ENCODE data around the gene CD109.

Gene CD109

GRCh38 chr6:73695619-73696421 is at the start of gene CD109:
Gene CD109 (plus strand): TSS chr6:73696203. CDS start chr6:73696216, 13 bp downstream.
- H3K9me3 Mint-ChIP-seq = peaks cover 8% of the 10 kb centered on the region
- H3K36me3 Mint-ChIP-seq (ENCODE audit: low read depth) = peaks cover 30% of the 10 kb centered on the region
- peaks cover 44% of the 10 kb centered on the region for H3K4me1 Mint-ChIP-seq (ENCODE audit: low read depth)
- peak within 1 kb of the TSS; percentile 98 for H3K27ac Mint-ChIP-seq
- H3K4me3 Mint-ChIP-seq = peak within 1 kb of the TSS; percentile 85
- peaks cover 2% of the 10 kb centered on the region for H3K27me3 Mint-ChIP-seq (ENCODE audit: low read depth)
- DNase-seq (ENCODE audit: low spot score) = peak; percentile 83

- Mint-ChIP-seq H3K9me3 (no peaks in the 10 kb centered on the region), H3K27me3 (ENCODE audit: low read depth) (no peaks in the 10 kb centered on the region), H3K4me3 (no peak overlapping the region), H3K36me3 (ENCODE audit: low read depth) (peaks cover 11% of the 10 kb centered on the region), H3K4me1 (ENCODE audit: low read depth) (peaks cover 20% of the 10 kb centered on the region), H3K27ac (no peak overlapping the region)
- DNase-seq (ENCODE audit: low spot score) = no peak
These were observed 47.8 kb upstream of the CD109 start for GRCh38 chr6:73648166-73648565.

GRCh38 chr6:73649783-73650182 is 46.2 kb upstream of the CD109 start:
- peaks cover 11% of the 10 kb centered on the region for H3K36me3 Mint-ChIP-seq (ENCODE audit: low read depth)
- H3K4me1 Mint-ChIP-seq (ENCODE audit: low read depth) = peaks cover 21% of the 10 kb centered on the region

GRCh38 chr6:73652637-73653570 is 43.1 kb upstream of the CD109 start:
- H3K27ac Mint-ChIP-seq = peak overlapping the region; percentile 95
- peaks cover 26% of the 10 kb centered on the region for H3K4me1 Mint-ChIP-seq (ENCODE audit: low read depth)
- H3K9me3 Mint-ChIP-seq = no peaks in the 10 kb centered on the region
- DNase-seq (ENCODE audit: low spot score) = peak; percentile 69
- peak overlapping the region; percentile 92 for H3K4me3 Mint-ChIP-seq
- H3K36me3 Mint-ChIP-seq (ENCODE audit: low read depth) = peaks cover 9% of the 10 kb centered on the region
- H3K27me3 Mint-ChIP-seq (ENCODE audit: low read depth) = no peaks in the 10 kb centered on the region

More at GRCh38 chr6:73649783-73650182, 46.2 kb upstream of the CD109 start:
- no peak for DNase-seq (ENCODE audit: low spot score)
- H3K27ac Mint-ChIP-seq = no peak overlapping the region
- H3K27me3 Mint-ChIP-seq (ENCODE audit: low read depth) = no peaks in the 10 kb centered on the region
- H3K4me3 Mint-ChIP-seq = no peak overlapping the region
- H3K9me3 Mint-ChIP-seq = no peaks in the 10 kb centered on the region

- no peaks in the 10 kb centered on the region for H3K27me3 Mint-ChIP-seq (ENCODE audit: low read depth)
- H3K36me3 Mint-ChIP-seq (ENCODE audit: low read depth) = peaks cover 7% of the 10 kb centered on the region
- peak within 1 kb of the TSS; percentile 96 for H3K27ac Mint-ChIP-seq
- peak within 1 kb of the TSS; percentile 98 for H3K4me3 Mint-ChIP-seq
- peak; percentile 86 for DNase-seq (ENCODE audit: low spot score)
- no peaks in the 10 kb centered on the region for H3K9me3 Mint-ChIP-seq
- H3K4me1 Mint-ChIP-seq (ENCODE audit: low read depth) = peaks cover 28% of the 10 kb centered on the region
These were observed 42.2 kb upstream of the CD109 start, which contains the start of gene SLC17A5 for GRCh38 chr6:73653571-73654424. Gene SLC17A5 (minus strand): TSS chr6:73653992. CDS start chr6:73653886, 106 bp downstream.

GRCh38 chr6:73655341-73655917 is 40.6 kb upstream of the CD109 start:
- Mint-ChIP-seq H3K27me3 (ENCODE audit: low read depth) (no peaks in the 10 kb centered on the region), H3K4me3 (peak overlapping the region; percentile 98), H3K9me3 (no peaks in the 10 kb centered on the region), H3K36me3 (ENCODE audit: low read depth) (peaks cover 3% of the 10 kb centered on the region), H3K4me1 (ENCODE audit: low read depth) (peaks cover 28% of the 10 kb centered on the region), H3K27ac (peak overlapping the region; percentile 41)
- DNase-seq (ENCODE audit: low spot score) = no peak

GRCh38 chr6:73656531-73657145 is 39.4 kb upstream of the CD109 start:
- Mint-ChIP-seq H3K27me3 (ENCODE audit: low read depth) (no peaks in the 10 kb centered on the region), H3K36me3 (ENCODE audit: low read depth) (no peaks in the 10 kb centered on the region), H3K9me3 (no peaks in the 10 kb centered on the region), H3K4me3 (no peak overlapping the region), H3K27ac (no peak overlapping the region), H3K4me1 (ENCODE audit: low read depth) (peaks cover 25% of the 10 kb centered on the region)
- DNase-seq (ENCODE audit: low spot score) = no peak

GRCh38 chr6:73657201-73657600 is 38.8 kb upstream of the CD109 start:
- Mint-ChIP-seq H3K4me1 (ENCODE audit: low read depth) (peaks cover 22% of the 10 kb centered on the region), H3K27me3 (ENCODE audit: low read depth) (no peaks in the 10 kb centered on the region), H3K36me3 (ENCODE audit: low read depth) (no peaks in the 10 kb centered on the region), H3K4me3 (no peak overlapping the region), H3K27ac (no peak overlapping the region), H3K9me3 (no peaks in the 10 kb centered on the region)
- no peak for DNase-seq (ENCODE audit: low spot score)

- DNase-seq (ENCODE audit: low spot score) = no peak
- Mint-ChIP-seq H3K27me3 (ENCODE audit: low read depth) (peaks cover 3% of the 10 kb centered on the region), H3K27ac (no peak overlapping the region), H3K4me1 (ENCODE audit: low read depth) (peaks cover 25% of the 10 kb centered on the region), H3K36me3 (ENCODE audit: low read depth) (no peaks in the 10 kb centered on the region), H3K9me3 (no peaks in the 10 kb centered on the region), H3K4me3 (no peak overlapping the region)
These were observed 31.3 kb upstream of the CD109 start for GRCh38 chr6:73664701-73665100.

- no peak for DNase-seq (ENCODE audit: low spot score)
These were observed 30.2 kb upstream of the CD109 start for GRCh38 chr6:73665686-73666319.

GRCh38 chr6:73666393-73666792 is 29.6 kb upstream of the CD109 start:
- DNase-seq (ENCODE audit: low spot score) = no peak
- Mint-ChIP-seq H3K4me3 (no peak overlapping the region), H3K27me3 (ENCODE audit: low read depth) (peaks cover 10% of the 10 kb centered on the region), H3K4me1 (ENCODE audit: low read depth) (peaks cover 27% of the 10 kb centered on the region), H3K9me3 (no peaks in the 10 kb centered on the region), H3K36me3 (ENCODE audit: low read depth) (no peaks in the 10 kb centered on the region), H3K27ac (no peak overlapping the region)

More at GRCh38 chr6:73665686-73666319, 30.2 kb upstream of the CD109 start:
- Mint-ChIP-seq H3K9me3 (no peaks in the 10 kb centered on the region), H3K27ac (no peak overlapping the region), H3K36me3 (ENCODE audit: low read depth) (no peaks in the 10 kb centered on the region), H3K27me3 (ENCODE audit: low read depth) (peaks cover 10% of the 10 kb centered on the region), H3K4me1 (ENCODE audit: low read depth) (peaks cover 27% of the 10 kb centered on the region), H3K4me3 (no peak overlapping the region)

GRCh38 chr6:73667798-73668197 is 28.2 kb upstream of the CD109 start:
- Mint-ChIP-seq H3K4me1 (ENCODE audit: low read depth) (peaks cover 27% of the 10 kb centered on the region), H3K27ac (no peak overlapping the region), H3K9me3 (no peaks in the 10 kb centered on the region), H3K36me3 (ENCODE audit: low read depth) (no peaks in the 10 kb centered on the region), H3K27me3 (ENCODE audit: low read depth) (peaks cover 16% of the 10 kb centered on the region), H3K4me3 (no peak overlapping the region)
- no peak for DNase-seq (ENCODE audit: low spot score)
